ENCODE measurements around the gene CCDC97. TPM values are rescaled to one million over a fixed set of nuclear protein-coding genes. Genes with fewer than 3 reads are reported as not detected.
"Not testable (repeated sequence)": the region's sequence is repeated elsewhere in the genome, so short reads cannot be mapped to it uniquely, and the experiment has no call there.

Gene CCDC97
- total RNA-seq, 1 experiment from 2014 or later, result 18.3 TPM

- Histone ChIP-seq H2AFZ (ENCODE audit: low read length) (no peak overlapping the region), H3K79me2 (ENCODE audit: low read length) (no peaks in the 10 kb centered on the region), H3K9me2 (replicated peaks; ENCODE audit: low read length) (no peaks in the 10 kb centered on the region), H3K9ac (ENCODE audit: low read length) (no peak overlapping the region), H3K27ac (ENCODE audit: low read length) (no peak overlapping the region), H3K9me3 (ENCODE audit: low read length) (no peaks in the 10 kb centered on the region), H3K4me1 (ENCODE audit: insufficient read depth, low read length) (no peaks in the 10 kb centered on the region), H3K27me3 (ENCODE audit: low read length) (no peaks in the 10 kb centered on the region), H3K4me3 (ENCODE audit: low read length) (no peak overlapping the region), H4K20me1 (ENCODE audit: low read length) (no peaks in the 10 kb centered on the region; the same call in 1 of the 2 replicates), H3K36me3 (ENCODE audit: low read depth, low read length) (peaks cover 41% of the 10 kb centered on the region), H3F3A (ENCODE audit: low read length, unreplicated experiment) (no peaks in the 10 kb centered on the region), H3K4me2 (ENCODE audit: low read length) (no peak overlapping the region)
- DNase-seq (no peak), ATAC-seq (no peak)
- ChIA-PET POLR2A (ENCODE audit: unreplicated experiment) (no interaction called here), CTCF (no interaction called here)
- intact Hi-C loops (cut with micrococcal nuclease), result no loop called here
- TF ChIP-seq EZH2 (IDR thresholded peaks at IDR 0.05; ENCODE audit: low read length, unreplicated experiment) (no peak), EZH2phosphoT487 (IDR thresholded peaks at IDR 0.05; ENCODE audit: borderline replicate concordance, low read length) (no peak), CTCF (conservative IDR thresholded peaks at IDR 0.05; ENCODE audit: low read depth, low read length) (no peak)
- no TSS peak for BruUV-seq (replicated peaks)
Measured at GRCh38 chr19:41288673-41289530, 21.1 kb upstream of the CCDC97 start.

- H3K4me2 ChIP-seq (ENCODE audit: low read length); ATAC-seq; H3K9ac ChIP-seq (ENCODE audit: low read length); H3K9me2 ChIP-seq (replicated peaks; ENCODE audit: low read length); H3K9me3 ChIP-seq (ENCODE audit: low read length); intact Hi-C loops (cut with micrococcal nuclease); H2AFZ ChIP-seq (ENCODE audit: low read length); H3K4me1 ChIP-seq (ENCODE audit: insufficient read depth, low read length); H4K20me1 ChIP-seq (ENCODE audit: low read length); DNase-seq; CTCF ChIA-PET; H3K79me2 ChIP-seq (ENCODE audit: low read length); BruUV-seq (replicated peaks); H3F3A ChIP-seq (ENCODE audit: low read length, unreplicated experiment); H3K27ac ChIP-seq (ENCODE audit: low read length); POLR2A ChIA-PET (ENCODE audit: unreplicated experiment); H3K4me3 ChIP-seq (ENCODE audit: low read length); H3K27me3 ChIP-seq (ENCODE audit: low read length): not testable (repeated sequence)
- H3K36me3 ChIP-seq (ENCODE audit: low read depth, low read length), result peaks cover 46% of the 10 kb centered on the region
Measured at GRCh38 chr19:41289814-41290213, 20.2 kb upstream of the CCDC97 start.

- Histone ChIP-seq H3K27ac (ENCODE audit: low read length) (no peak overlapping the region), H3F3A (ENCODE audit: low read length, unreplicated experiment) (no peaks in the 10 kb centered on the region), H3K4me2 (ENCODE audit: low read length) (no peak overlapping the region), H3K9ac (ENCODE audit: low read length) (no peak overlapping the region), H3K79me2 (ENCODE audit: low read length) (no peaks in the 10 kb centered on the region), H3K4me3 (ENCODE audit: low read length) (no peak overlapping the region), H3K36me3 (ENCODE audit: low read depth, low read length) (peaks cover 68% of the 10 kb centered on the region), H2AFZ (ENCODE audit: low read length) (no peak overlapping the region), H3K9me2 (replicated peaks; ENCODE audit: low read length) (no peaks in the 10 kb centered on the region), H3K9me3 (ENCODE audit: low read length) (no peaks in the 10 kb centered on the region), H4K20me1 (ENCODE audit: low read length) (no peaks in the 10 kb centered on the region), H3K4me1 (ENCODE audit: insufficient read depth, low read length) (no peaks in the 10 kb centered on the region), H3K27me3 (ENCODE audit: low read length) (no peaks in the 10 kb centered on the region)
- no peak for TF ChIP-seq EZH2 (IDR thresholded peaks at IDR 0.05; ENCODE audit: low read length, unreplicated experiment)
- no peak for TF ChIP-seq CTCF (conservative IDR thresholded peaks at IDR 0.05; ENCODE audit: low read depth, low read length)
- no peak for TF ChIP-seq EZH2phosphoT487 (IDR thresholded peaks at IDR 0.05; ENCODE audit: borderline replicate concordance, low read length)
- CTCF ChIA-PET, result no interaction called here
- intact Hi-C loops (cut with micrococcal nuclease), result no loop called here
- POLR2A ChIA-PET (ENCODE audit: unreplicated experiment), result no interaction called here
- ATAC-seq (no peak), DNase-seq (no peak)
- no TSS peak for BruUV-seq (replicated peaks)
Measured at GRCh38 chr19:41294393-41294792, 15.6 kb upstream of the CCDC97 start.

All from PC-3 (cell line).